ENCODE measurements around the gene SLC39A11.

SLC39A11 gene

GRCh38 chr17:72878975-72879660 is 213.4 kb downstream of the SLC39A11 start:
- Histone ChIP-seq H3K79me2 (ENCODE audit: insufficient read depth, low read depth) (no peaks in the 10 kb centered on the region), H3K9ac (no peak overlapping the region), H3K4me1 (ENCODE audit: low read depth, poor library complexity, severe bottlenecking) (no peaks in the 10 kb centered on the region), H3K4me3 (IDR thresholded peaks at IDR 0.05; ENCODE audit: insufficient read depth, low read depth, low read length) (no peak overlapping the region), H3K27me3 (ENCODE audit: insufficient read depth, low read depth) (no peaks in the 10 kb centered on the region), H3K4me2 (no peak overlapping the region), H4K20me1 (ENCODE audit: insufficient read depth) (no peaks in the 10 kb centered on the region), H3K36me3 (ENCODE audit: insufficient read depth) (no peaks in the 10 kb centered on the region; the same call in 1 of the 2 replicates), H3K27ac (no peak overlapping the region), H2AFZ (ENCODE audit: low read depth) (no peak overlapping the region)
- no peak for TF ChIP-seq CTCF (conservative IDR thresholded peaks at IDR 0.05; ENCODE audit: low read depth, low read length)

- H3K27ac ChIP-seq: no peak overlapping the region
- no peak overlapping the region for H3K4me3 ChIP-seq (IDR thresholded peaks at IDR 0.05; ENCODE audit: insufficient read depth, low read depth, low read length)
- no peak overlapping the region for H3K9ac ChIP-seq
- H3K4me1 ChIP-seq (ENCODE audit: low read depth, poor library complexity, severe bottlenecking): no peaks in the 10 kb centered on the region
- H3K36me3 ChIP-seq (ENCODE audit: insufficient read depth): no peaks in the 10 kb centered on the region; the same call in 1 of the 2 replicates
- H4K20me1 ChIP-seq (ENCODE audit: insufficient read depth): no peaks in the 10 kb centered on the region
- no peak overlapping the region for H3K4me2 ChIP-seq
- H2AFZ ChIP-seq (ENCODE audit: low read depth): no peak overlapping the region
- TF ChIP-seq CTCF (conservative IDR thresholded peaks at IDR 0.05; ENCODE audit: low read depth, low read length): no peak
- no peaks in the 10 kb centered on the region for H3K27me3 ChIP-seq (ENCODE audit: insufficient read depth, low read depth)
- H3K79me2 ChIP-seq (ENCODE audit: insufficient read depth, low read depth): no peaks in the 10 kb centered on the region
Measured at GRCh38 chr17:72877348-72877747, 215.1 kb downstream of the SLC39A11 start.

- H3K9ac ChIP-seq: no peak overlapping the region
- no peak for TF ChIP-seq CTCF (conservative IDR thresholded peaks at IDR 0.05; ENCODE audit: low read depth, low read length)
- no peak overlapping the region for H3K4me2 ChIP-seq
- H4K20me1 ChIP-seq (ENCODE audit: insufficient read depth): no peaks in the 10 kb centered on the region
- H3K79me2 ChIP-seq (ENCODE audit: insufficient read depth, low read depth): no peaks in the 10 kb centered on the region
- no peaks in the 10 kb centered on the region for H3K4me1 ChIP-seq (ENCODE audit: low read depth, poor library complexity, severe bottlenecking)
- no peak overlapping the region for H2AFZ ChIP-seq (ENCODE audit: low read depth)
- no peak overlapping the region for H3K4me3 ChIP-seq (IDR thresholded peaks at IDR 0.05; ENCODE audit: insufficient read depth, low read depth, low read length)
- no peaks in the 10 kb centered on the region for H3K27me3 ChIP-seq (ENCODE audit: insufficient read depth, low read depth)
- no peaks in the 10 kb centered on the region; the same call in 1 of the 2 replicates for H3K36me3 ChIP-seq (ENCODE audit: insufficient read depth)
- no peak overlapping the region for H3K27ac ChIP-seq
Measured at GRCh38 chr17:72876413-72876812, 216.1 kb downstream of the SLC39A11 start.

- no peak for TF ChIP-seq CTCF (conservative IDR thresholded peaks at IDR 0.05; ENCODE audit: low read depth, low read length)
- Histone ChIP-seq H3K4me3 (IDR thresholded peaks at IDR 0.05; ENCODE audit: insufficient read depth, low read depth, low read length) (no peak overlapping the region), H4K20me1 (ENCODE audit: insufficient read depth) (no peaks in the 10 kb centered on the region), H3K4me2 (no peak overlapping the region), H3K9ac (no peak overlapping the region), H3K79me2 (ENCODE audit: insufficient read depth, low read depth) (no peaks in the 10 kb centered on the region), H3K36me3 (ENCODE audit: insufficient read depth) (no peaks in the 10 kb centered on the region; the same call in 1 of the 2 replicates), H2AFZ (ENCODE audit: low read depth) (no peak overlapping the region), H3K27me3 (ENCODE audit: insufficient read depth, low read depth) (no peaks in the 10 kb centered on the region), H3K4me1 (ENCODE audit: low read depth, poor library complexity, severe bottlenecking) (no peaks in the 10 kb centered on the region), H3K27ac (no peak overlapping the region)
Measured at GRCh38 chr17:72875361-72875760, 217.1 kb downstream of the SLC39A11 start.
